ENCODE results near the gene LMTK2.

Gene LMTK2

GRCh38 chr7:98105942-98106544 is 619 bp upstream of the LMTK2 start:
- DNase-seq = no peak
- no peak for TF ChIP-seq CTCF (IDR thresholded peaks at IDR 0.05)
- H3K36me3 Mint-ChIP-seq (ENCODE audit: low read depth) = no peaks in the 10 kb centered on the region
- H3K4me1 Mint-ChIP-seq = peaks cover 30% of the 10 kb centered on the region
- peak overlapping the region; percentile 96 for H3K4me3 Mint-ChIP-seq
- H3K9me3 Mint-ChIP-seq = peaks cover 16% of the 10 kb centered on the region
- H3K27ac Mint-ChIP-seq = no peak overlapping the region
- peaks cover 10% of the 10 kb centered on the region for H3K27me3 Mint-ChIP-seq (ENCODE audit: low read depth, poor library complexity)

- no peak overlapping the region for H3K27ac Mint-ChIP-seq
- TF ChIP-seq CTCF (IDR thresholded peaks at IDR 0.05) = no peak
- peaks cover 6% of the 10 kb centered on the region for H3K9me3 Mint-ChIP-seq
Observed at GRCh38 chr7:98107313-98107721, 655 bp downstream of the LMTK2 start.

GRCh38 chr7:98110249-98111022 is 3.8 kb downstream of the LMTK2 start:
- Mint-ChIP-seq H3K4me3 (no peak overlapping the region), H3K36me3 (ENCODE audit: low read depth) (peaks cover 10% of the 10 kb centered on the region), H3K27ac (no peak overlapping the region), H3K27me3 (ENCODE audit: low read depth, poor library complexity) (peaks cover 5% of the 10 kb centered on the region), H3K9me3 (no peaks in the 10 kb centered on the region), H3K4me1 (peaks cover 50% of the 10 kb centered on the region)
- no peak for DNase-seq
- no peak for TF ChIP-seq CTCF (IDR thresholded peaks at IDR 0.05)

More at GRCh38 chr7:98107313-98107721, 655 bp downstream of the LMTK2 start:
- H3K4me1 Mint-ChIP-seq = peaks cover 37% of the 10 kb centered on the region
- peaks cover 10% of the 10 kb centered on the region for H3K27me3 Mint-ChIP-seq (ENCODE audit: low read depth, poor library complexity)
- peak overlapping the region; percentile 96 for H3K4me3 Mint-ChIP-seq
- peak; percentile 44 for DNase-seq
- peaks cover under 1% of the 10 kb centered on the region for H3K36me3 Mint-ChIP-seq (ENCODE audit: low read depth)

- H3K9me3 Mint-ChIP-seq = no peaks in the 10 kb centered on the region
- peaks cover 10% of the 10 kb centered on the region for H3K36me3 Mint-ChIP-seq (ENCODE audit: low read depth)
- TF ChIP-seq CTCF (IDR thresholded peaks at IDR 0.05) = no peak
- H3K4me3 Mint-ChIP-seq = no peak overlapping the region
- peaks cover 58% of the 10 kb centered on the region for H3K4me1 Mint-ChIP-seq
- no peak overlapping the region for H3K27ac Mint-ChIP-seq
- H3K27me3 Mint-ChIP-seq (ENCODE audit: low read depth, poor library complexity) = peaks cover 2% of the 10 kb centered on the region
- DNase-seq = no peak
Observed at GRCh38 chr7:98112077-98112476, 5.4 kb downstream of the LMTK2 start.

GRCh38 chr7:98115746-98116525 is 9.3 kb downstream of the LMTK2 start:
- Mint-ChIP-seq H3K27ac (peak overlapping the region; percentile 71), H3K36me3 (ENCODE audit: low read depth) (peaks cover 20% of the 10 kb centered on the region), H3K27me3 (ENCODE audit: low read depth, poor library complexity) (peaks cover 2% of the 10 kb centered on the region), H3K4me1 (peaks cover 72% of the 10 kb centered on the region), H3K4me3 (no peak overlapping the region), H3K9me3 (no peaks in the 10 kb centered on the region)
- no peak for DNase-seq
- no peak for TF ChIP-seq CTCF (IDR thresholded peaks at IDR 0.05)
